Measurements from ENCODE around the gene CNBP.

Gene CNBP

DNA sequence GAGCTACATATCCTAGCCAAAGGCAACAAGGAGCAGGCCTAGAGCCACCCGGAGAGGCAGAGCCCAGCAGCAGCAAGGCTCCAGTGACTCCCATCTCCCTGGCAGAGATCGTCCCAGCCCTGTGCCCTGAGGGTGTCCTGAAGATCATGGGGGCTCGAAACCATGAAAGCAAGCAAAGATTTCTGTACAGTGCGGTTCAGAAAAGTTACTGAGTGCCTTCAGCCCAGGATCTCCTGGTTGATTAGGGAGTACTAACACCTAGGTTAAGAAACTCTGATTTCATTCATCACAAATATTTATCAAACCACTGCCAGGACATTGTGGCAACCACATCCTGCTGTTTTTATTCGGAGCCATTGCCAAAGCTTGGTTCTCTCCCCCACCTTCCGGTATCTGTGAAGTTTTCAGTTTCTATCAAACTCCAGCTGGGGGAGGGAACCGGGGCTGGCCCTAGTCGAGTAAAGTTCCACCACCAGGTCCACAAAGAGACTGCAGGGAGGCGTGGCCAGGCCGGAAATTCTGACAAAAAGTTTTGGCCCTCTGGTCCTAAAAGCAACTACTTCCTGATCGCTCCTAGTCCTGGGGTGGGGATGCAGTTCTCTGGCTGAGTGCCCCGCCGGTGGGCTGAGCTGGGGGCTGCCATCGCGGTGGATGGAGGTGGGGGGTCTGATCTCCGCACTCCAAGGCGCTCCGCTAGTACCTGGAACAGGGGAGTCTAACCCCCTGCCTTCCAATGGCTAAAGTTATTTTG lies 63.3 kb downstream of the CNBP start:
- ATAC-seq, result peak; percentile 76
- TF ChIP-seq, protein P1, sequence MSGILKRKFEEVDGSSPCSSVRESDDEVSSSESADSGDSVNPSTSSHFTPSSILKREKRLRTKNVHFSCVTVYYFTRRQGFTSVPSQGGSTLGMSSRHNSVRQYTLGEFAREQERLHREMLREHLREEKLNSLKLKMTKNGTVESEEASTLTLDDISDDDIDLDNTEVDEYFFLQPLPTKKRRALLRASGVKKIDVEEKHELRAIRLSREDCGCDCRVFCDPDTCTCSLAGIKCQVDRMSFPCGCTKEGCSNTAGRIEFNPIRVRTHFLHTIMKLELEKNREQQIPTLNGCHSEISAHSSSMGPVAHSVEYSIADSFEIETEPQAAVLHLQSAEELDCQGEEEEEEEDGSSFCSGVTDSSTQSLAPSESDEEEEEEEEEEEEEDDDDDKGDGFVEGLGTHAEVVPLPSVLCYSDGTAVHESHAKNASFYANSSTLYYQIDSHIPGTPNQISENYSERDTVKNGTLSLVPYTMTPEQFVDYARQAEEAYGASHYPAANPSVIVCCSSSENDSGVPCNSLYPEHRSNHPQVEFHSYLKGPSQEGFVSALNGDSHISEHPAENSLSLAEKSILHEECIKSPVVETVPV (CRISPR knock-in tag; IDR thresholded peaks at IDR 0.05), result no peak
- TF ChIP-seq ZNF70 (CRISPR knock-in tag; IDR thresholded peaks at IDR 0.05) (no peak), TCF4 (CRISPR knock-in tag; IDR thresholded peaks at IDR 0.05; ENCODE audit: borderline replicate concordance) (no peak), SNAI2 (CRISPR knock-in tag; IDR thresholded peaks at IDR 0.05) (no peak), ZNF8 (CRISPR knock-in tag; IDR thresholded peaks at IDR 0.05) (no peak), ISL1 (CRISPR knock-in tag; IDR thresholded peaks at IDR 0.05) (no peak), ESRRG (CRISPR knock-in tag; IDR thresholded peaks at IDR 0.05) (no peak), ZNF565 (CRISPR knock-in tag; conservative IDR thresholded peaks at IDR 0.05; ENCODE audit: low read depth) (no peak), GLIS3 (CRISPR knock-in tag; IDR thresholded peaks at IDR 0.05) (no peak), TOX (CRISPR knock-in tag; IDR thresholded peaks at IDR 0.05; ENCODE audit: borderline replicate concordance) (no peak), ZC3H10 (CRISPR knock-in tag; IDR thresholded peaks at IDR 0.05) (no peak), ZFP30 (CRISPR knock-in tag; IDR thresholded peaks at IDR 0.05) (no peak), ARNTL (CRISPR knock-in tag; IDR thresholded peaks at IDR 0.05; ENCODE audit: borderline replicate concordance, low read depth) (no peak), ZFP3 (CRISPR knock-in tag; IDR thresholded peaks at IDR 0.05) (no peak), PPARA (CRISPR knock-in tag; IDR thresholded peaks at IDR 0.05; ENCODE audit: borderline replicate concordance) (no peak), OSR1 (CRISPR knock-in tag; IDR thresholded peaks at IDR 0.05) (no peak), RARB (CRISPR knock-in tag; IDR thresholded peaks at IDR 0.05) (no peak)
- TF ChIP-seq, protein P2, sequence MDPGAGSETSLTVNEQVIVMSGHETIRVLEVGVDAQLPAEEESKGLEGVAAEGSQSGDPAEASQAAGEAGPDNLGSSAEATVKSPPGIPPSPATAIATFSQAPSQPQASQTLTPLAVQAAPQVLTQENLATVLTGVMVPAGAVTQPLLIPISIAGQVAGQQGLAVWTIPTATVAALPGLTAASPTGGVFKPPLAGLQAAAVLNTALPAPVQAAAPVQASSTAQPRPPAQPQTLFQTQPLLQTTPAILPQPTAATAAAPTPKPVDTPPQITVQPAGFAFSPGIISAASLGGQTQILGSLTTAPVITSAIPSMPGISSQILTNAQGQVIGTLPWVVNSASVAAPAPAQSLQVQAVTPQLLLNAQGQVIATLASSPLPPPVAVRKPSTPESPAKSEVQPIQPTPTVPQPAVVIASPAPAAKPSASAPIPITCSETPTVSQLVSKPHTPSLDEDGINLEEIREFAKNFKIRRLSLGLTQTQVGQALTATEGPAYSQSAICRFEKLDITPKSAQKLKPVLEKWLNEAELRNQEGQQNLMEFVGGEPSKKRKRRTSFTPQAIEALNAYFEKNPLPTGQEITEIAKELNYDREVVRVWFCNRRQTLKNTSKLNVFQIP (CRISPR knock-in tag; IDR thresholded peaks at IDR 0.05; ENCODE audit: borderline replicate concordance, low read depth), result no peak
- TF ChIP-seq, protein P3, sequence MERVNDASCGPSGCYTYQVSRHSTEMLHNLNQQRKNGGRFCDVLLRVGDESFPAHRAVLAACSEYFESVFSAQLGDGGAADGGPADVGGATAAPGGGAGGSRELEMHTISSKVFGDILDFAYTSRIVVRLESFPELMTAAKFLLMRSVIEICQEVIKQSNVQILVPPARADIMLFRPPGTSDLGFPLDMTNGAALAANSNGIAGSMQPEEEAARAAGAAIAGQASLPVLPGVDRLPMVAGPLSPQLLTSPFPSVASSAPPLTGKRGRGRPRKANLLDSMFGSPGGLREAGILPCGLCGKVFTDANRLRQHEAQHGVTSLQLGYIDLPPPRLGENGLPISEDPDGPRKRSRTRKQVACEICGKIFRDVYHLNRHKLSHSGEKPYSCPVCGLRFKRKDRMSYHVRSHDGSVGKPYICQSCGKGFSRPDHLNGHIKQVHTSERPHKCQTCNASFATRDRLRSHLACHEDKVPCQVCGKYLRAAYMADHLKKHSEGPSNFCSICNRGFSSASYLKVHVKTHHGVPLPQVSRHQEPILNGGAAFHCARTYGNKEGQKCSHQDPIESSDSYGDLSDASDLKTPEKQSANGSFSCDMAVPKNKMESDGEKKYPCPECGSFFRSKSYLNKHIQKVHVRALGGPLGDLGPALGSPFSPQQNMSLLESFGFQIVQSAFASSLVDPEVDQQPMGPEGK (CRISPR knock-in tag; IDR thresholded peaks at IDR 0.05; ENCODE audit: borderline replicate concordance), result no peak
- TF ChIP-seq, protein P4, sequence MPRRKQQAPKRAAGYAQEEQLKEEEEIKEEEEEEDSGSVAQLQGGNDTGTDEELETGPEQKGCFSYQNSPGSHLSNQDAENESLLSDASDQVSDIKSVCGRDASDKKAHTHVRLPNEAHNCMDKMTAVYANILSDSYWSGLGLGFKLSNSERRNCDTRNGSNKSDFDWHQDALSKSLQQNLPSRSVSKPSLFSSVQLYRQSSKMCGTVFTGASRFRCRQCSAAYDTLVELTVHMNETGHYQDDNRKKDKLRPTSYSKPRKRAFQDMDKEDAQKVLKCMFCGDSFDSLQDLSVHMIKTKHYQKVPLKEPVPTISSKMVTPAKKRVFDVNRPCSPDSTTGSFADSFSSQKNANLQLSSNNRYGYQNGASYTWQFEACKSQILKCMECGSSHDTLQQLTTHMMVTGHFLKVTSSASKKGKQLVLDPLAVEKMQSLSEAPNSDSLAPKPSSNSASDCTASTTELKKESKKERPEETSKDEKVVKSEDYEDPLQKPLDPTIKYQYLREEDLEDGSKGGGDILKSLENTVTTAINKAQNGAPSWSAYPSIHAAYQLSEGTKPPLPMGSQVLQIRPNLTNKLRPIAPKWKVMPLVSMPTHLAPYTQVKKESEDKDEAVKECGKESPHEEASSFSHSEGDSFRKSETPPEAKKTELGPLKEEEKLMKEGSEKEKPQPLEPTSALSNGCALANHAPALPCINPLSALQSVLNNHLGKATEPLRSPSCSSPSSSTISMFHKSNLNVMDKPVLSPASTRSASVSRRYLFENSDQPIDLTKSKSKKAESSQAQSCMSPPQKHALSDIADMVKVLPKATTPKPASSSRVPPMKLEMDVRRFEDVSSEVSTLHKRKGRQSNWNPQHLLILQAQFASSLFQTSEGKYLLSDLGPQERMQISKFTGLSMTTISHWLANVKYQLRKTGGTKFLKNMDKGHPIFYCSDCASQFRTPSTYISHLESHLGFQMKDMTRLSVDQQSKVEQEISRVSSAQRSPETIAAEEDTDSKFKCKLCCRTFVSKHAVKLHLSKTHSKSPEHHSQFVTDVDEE (CRISPR knock-in tag; IDR thresholded peaks at IDR 0.05), result no peak

DNA sequence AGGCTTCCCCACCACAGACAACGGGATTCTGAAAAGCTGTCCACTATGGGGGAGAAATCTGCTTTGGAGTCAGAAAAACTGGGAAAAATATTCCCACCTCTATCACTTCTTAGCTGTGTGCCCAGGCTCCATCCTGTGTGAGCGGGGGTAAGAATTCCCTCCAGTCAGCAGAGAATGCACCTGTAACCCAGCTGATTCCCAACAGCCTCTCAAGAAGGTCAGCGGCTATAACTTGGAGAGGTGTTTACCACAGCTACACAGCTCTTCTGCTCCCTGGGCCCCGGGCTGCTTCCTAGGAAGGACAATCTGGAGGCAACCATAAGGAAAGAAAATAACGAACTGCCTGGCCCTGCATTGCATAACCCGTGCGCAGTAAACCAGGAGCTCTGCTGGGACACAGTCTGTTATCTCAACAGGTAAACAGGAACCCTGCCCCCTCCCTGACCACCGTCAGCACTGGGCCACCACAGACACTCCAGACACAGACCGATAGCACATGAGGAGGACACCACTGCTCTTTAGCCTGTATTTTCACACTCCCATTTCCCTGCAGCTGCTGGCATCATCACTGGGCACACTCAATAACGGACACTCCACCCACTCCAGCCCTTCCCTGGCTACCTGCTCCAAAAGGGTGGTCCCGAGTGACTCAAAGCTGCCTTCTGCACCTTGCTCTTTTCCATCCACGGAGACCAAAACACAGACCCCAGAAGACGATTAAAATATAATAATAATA lies 64.2 kb downstream of the CNBP start:
- TF ChIP-seq, protein P1 (CRISPR knock-in tag; IDR thresholded peaks at IDR 0.05), result no peak
- TF ChIP-seq ZFP3 (CRISPR knock-in tag; IDR thresholded peaks at IDR 0.05) (no peak), PPARA (CRISPR knock-in tag; IDR thresholded peaks at IDR 0.05; ENCODE audit: borderline replicate concordance) (no peak), ZNF565 (CRISPR knock-in tag; conservative IDR thresholded peaks at IDR 0.05; ENCODE audit: low read depth) (no peak)
- no peak for ATAC-seq

Measured in SK-N-SH treated with all-trans-retinoic acid at 6 μM for 48 hours (cell line).